Measurements from ENCODE around the gene IPO11.
"Not testable (repeated sequence)": the region's sequence is repeated elsewhere in the genome, so short reads cannot be mapped to it uniquely, and the experiment has no call there.

The IPO11 gene

GRCh38 chr5:62650197-62650596 lies 237.6 kb downstream of the IPO11 start:
- DNase-seq (ENCODE audit: low read depth) = no peak

GRCh38 chr5:62652225-62652624 lies 239.7 kb downstream of the IPO11 start:
- no peak overlapping the region for H3K4me3 ChIP-seq (ENCODE audit: low read depth, low read length)
- TF ChIP-seq MYC (IDR thresholded peaks at IDR 0.05; ENCODE audit: low read depth, low read length) (no peak), CTCF (IDR thresholded peaks at IDR 0.05; ENCODE audit: low read depth, low read length) (no peak), POLR2A (IDR thresholded peaks at IDR 0.05; ENCODE audit: extremely low read depth, insufficient read length) (no peak), MAX (IDR thresholded peaks at IDR 0.05; ENCODE audit: low read depth, low read length) (no peak)
- no peak for DNase-seq (ENCODE audit: low read depth)

More at GRCh38 chr5:62650197-62650596, 237.6 kb downstream of the IPO11 start:
- TF ChIP-seq POLR2A (IDR thresholded peaks at IDR 0.05; ENCODE audit: extremely low read depth, insufficient read length) (no peak), MAX (IDR thresholded peaks at IDR 0.05; ENCODE audit: low read depth, low read length) (no peak), CTCF (IDR thresholded peaks at IDR 0.05; ENCODE audit: low read depth, low read length) (no peak), MYC (IDR thresholded peaks at IDR 0.05; ENCODE audit: low read depth, low read length) (no peak)
- H3K4me3 ChIP-seq (ENCODE audit: low read depth, low read length) = no peak overlapping the region

- H3K4me3 ChIP-seq (ENCODE audit: low read depth, low read length) = no peak overlapping the region
- DNase-seq (ENCODE audit: low read depth) = peak; percentile 46
- no peak for TF ChIP-seq CTCF (IDR thresholded peaks at IDR 0.05; ENCODE audit: low read depth, low read length)
- no peak for TF ChIP-seq POLR2A (IDR thresholded peaks at IDR 0.05; ENCODE audit: extremely low read depth, insufficient read length)
- TF ChIP-seq MAX (IDR thresholded peaks at IDR 0.05; ENCODE audit: low read depth, low read length) = no peak
- no peak for TF ChIP-seq MYC (IDR thresholded peaks at IDR 0.05; ENCODE audit: low read depth, low read length)
Observed at GRCh38 chr5:62653001-62653863, 240.7 kb downstream of the IPO11 start.

- peak; percentile 9 for DNase-seq (ENCODE audit: low read depth)
- H3K4me3 ChIP-seq (ENCODE audit: low read depth, low read length) = no peak overlapping the region
- TF ChIP-seq CTCF (IDR thresholded peaks at IDR 0.05; ENCODE audit: low read depth, low read length) (no peak), MYC (IDR thresholded peaks at IDR 0.05; ENCODE audit: low read depth, low read length) (no peak), POLR2A (IDR thresholded peaks at IDR 0.05; ENCODE audit: extremely low read depth, insufficient read length) (no peak), MAX (IDR thresholded peaks at IDR 0.05; ENCODE audit: low read depth, low read length) (no peak)
Observed at GRCh38 chr5:62653864-62654575, 241.5 kb downstream of the IPO11 start.

GRCh38 chr5:62657772-62658171 lies 245.2 kb downstream of the IPO11 start:
- DNase-seq (ENCODE audit: low read depth); H3K4me3 ChIP-seq (ENCODE audit: low read depth, low read length): not testable (repeated sequence)

GRCh38 chr5:62661126-62661525 lies 248.6 kb downstream of the IPO11 start:
- H3K4me3 ChIP-seq (ENCODE audit: low read depth, low read length) = no peak overlapping the region
- DNase-seq (ENCODE audit: low read depth) = no peak
- TF ChIP-seq POLR2A (IDR thresholded peaks at IDR 0.05; ENCODE audit: extremely low read depth, insufficient read length) (no peak), MYC (IDR thresholded peaks at IDR 0.05; ENCODE audit: low read depth, low read length) (no peak), MAX (IDR thresholded peaks at IDR 0.05; ENCODE audit: low read depth, low read length) (no peak), CTCF (IDR thresholded peaks at IDR 0.05; ENCODE audit: low read depth, low read length) (no peak)
